Heart right ventricle (tissue), 16 donors: ENCODE data around the gene CD3E. TPM values are rescaled to one million over a fixed set of nuclear protein-coding genes. Genes with fewer than 3 reads are reported as not detected.

Experiments used
- ATAC-seq, 8 donors: fragments of 200-7000 bp; cut with Tn5 transposase; one replicate each; pipeline ENCODE4 v1.9.1; 2020; ENCODE audit warnings: mild to moderate bottlenecking in 8 of 8, moderate library complexity in 8 of 8, moderate number of reproducible peaks in 1 of 8
- DNase-seq, 2 donors: peaks; one replicate each; pipeline ENCODE4 v3.0.0-alpha.2; 2020
- H3K27ac ChIP-seq, 10 donors: fragments of 200-600 bp; sonication (generic) in 2 of 10; one replicate each; pipeline versions ENCODE4 v1.5.0 to v1.8.0; 2020 to 2022; ENCODE audit warnings: mild to moderate bottlenecking in 3 of 10
- H3K27me3 ChIP-seq, 7 donors: fragments of 200-600 bp; one replicate each; pipeline ENCODE4 v1.8.0; 2021 to 2022; ENCODE audit warnings: mild to moderate bottlenecking in 2 of 7
- H3K36me3 ChIP-seq, 9 donors: fragments of 200-600 bp; sonication (generic) in 1 of 9; one replicate each; pipeline versions ENCODE4 v1.5.0 to v1.8.0; 2020 to 2022; ENCODE audit warnings: mild to moderate bottlenecking in 2 of 9
- H3K4me1 ChIP-seq, 9 donors: fragments of 200-600 bp; sonication (generic) in 1 of 9; one replicate each; pipeline versions ENCODE4 v1.5.0 to v1.8.0; 2020 to 2022; ENCODE audit warnings: mild to moderate bottlenecking in 4 of 9
- H3K4me3 ChIP-seq, 10 donors: fragments of 200-600 bp; sonication (generic) in 2 of 10; one replicate each; pipeline versions ENCODE4 v1.5.0 to v1.8.0; 2020 to 2022; ENCODE audit warnings: mild to moderate bottlenecking in 7 of 10, moderate library complexity in 2 of 10
- H3K9me3 ChIP-seq, 11 donors: fragments of 200-600 bp in 10 of 11; sonication (generic) in 2 of 11; one replicate each; pipeline versions ENCODE4 v1.5.0 to v1.8.0; 2013 to 2022; ENCODE audit warnings: mild to moderate bottlenecking in 2 of 11, control low read depth in 1 of 11, moderate library complexity in 1 of 11
- WGBS, 2 donors: extraction: QIAGEN DNeasy Blood & Tissue Kit; methylation state at CpG; one replicate each; pipeline ENCODE4 v1.1.7; 2013; ENCODE audit warnings: inconsistent platforms in 1 of 2; 5-methylcytosine and 5-hydroxymethylcytosine counted together
- intact Hi-C, 10 donors: fragments of 100-400 bp; cut with DNase I; formaldehyde crosslinking; loops; one replicate each; pipeline versions ENCODE4 v1.11.1 to v1.14.2; 2022
- polyA plus RNA-seq, 2 donors: library from polyadenylated mRNA; stranded (reverse); fragments of 200-250 nt; gene quantifications; one replicate each; pipeline ENCODE4 v1.2.3, GENCODE V29; 2013
- total RNA-seq, 10 donors: library from RNA; stranded (reverse); fragmentation: NEBNext Ultra II Directional in 3 of 10; extraction: Animal tissue kit (Norgen Biotek cat#: 25700) in 3 of 10; gene quantifications; one replicate each; pipeline versions ENCODE4 v1.2.1 to v1.2.4, GENCODE V29; 2021 to 2023
- TF ChIP-seq, protein P1 (sequence below), 9 donors: fragments of 200-600 bp; sonication (generic) in 2 of 9; IDR thresholded peaks; one replicate each; pipeline versions ENCODE4 v1.5.0 to v1.8.0; 2021 to 2022; ENCODE audit warnings: antibody characterized with exemption in 9 of 9, mild to moderate bottlenecking in 5 of 9, moderate library complexity in 1 of 9
- donor health status: Arrhythmogenic right ventricular cardiomyopathy.
- donor health status: ischemic (EF 13 %, LVEDD 7.1; RV severe dilation, severe dysfunction).
- donor health status: healthy with polysubstance abuse.
- donor health status: DM: no; HTN: yes; CAD: no.
- donor health status: DM: no; HTN: no; CAD: no.
- donor health status: ischemic (EF 25% LVEDD 6.9; RV normal size, moderate dysfunction).
- donor health status: ischemic (EF 25% LVEDD 5.7; RV mildly dilated, moderate dysfunction).
- donor health status: healthy.
- donor health status: DM: yes; HTN: yes; CAD: no.
- donor health status: Ischemic cardiomyopathy.
- donor health status: ischemic (EF 35%, LVEDD 5.7; RV mildly dilated, moderate dysfunction).
- donor health status: nonischemic (EF 11% LVEDD 7.7; RV severe dilation, severe dysfunction).
- donor health status: DM: yes; HTN: yes; CAD: no.
- donor health status: PGD.
- donor health status: ischemic (EF 29% LVEDD 5.4; RV normal size, mild dysfunction).
- donor health status: nonischemic (EF 23%, LVEDD 6.1; RV moderate dilation, normal function).

CD3E gene
- total and polyA plus RNA-seq, 12 donors = 0.17 to 12.2 (median 0.59) TPM; not detected in 2

DNA sequence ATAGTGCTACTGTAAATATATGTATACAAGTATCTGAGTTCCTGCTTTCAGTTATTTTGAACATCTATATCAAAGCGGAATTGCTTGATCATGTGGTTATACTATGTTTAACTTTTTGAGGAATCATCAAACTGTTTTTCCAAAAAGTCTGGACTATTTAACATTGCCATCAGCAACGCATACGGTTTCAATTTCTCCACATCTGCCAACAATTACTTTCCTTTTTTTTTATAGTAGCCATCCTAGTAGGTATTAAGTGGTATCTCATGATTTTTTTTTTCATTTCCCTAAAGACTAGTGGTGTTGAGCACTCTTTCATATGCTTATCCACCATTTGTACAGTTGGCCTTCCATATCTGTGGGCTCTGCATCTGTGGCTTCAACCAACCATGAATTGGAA, 53.5 kb downstream of the CD3E start:
- no peaks in the 10 kb centered on the region for H3K27me3 ChIP-seq
- H3K4me1 ChIP-seq = peaks cover 7 to 32% (median 24%) of the 10 kb centered on the region in 9 donors
- H3K4me3 ChIP-seq = no peak overlapping the region
- DNase-seq (no peak), ATAC-seq (no peak)
- WGBS, 2 donors = 57 to 58% methylated on average over 3 of the region's 3 CpGs
- TF ChIP-seq, protein P1, sequence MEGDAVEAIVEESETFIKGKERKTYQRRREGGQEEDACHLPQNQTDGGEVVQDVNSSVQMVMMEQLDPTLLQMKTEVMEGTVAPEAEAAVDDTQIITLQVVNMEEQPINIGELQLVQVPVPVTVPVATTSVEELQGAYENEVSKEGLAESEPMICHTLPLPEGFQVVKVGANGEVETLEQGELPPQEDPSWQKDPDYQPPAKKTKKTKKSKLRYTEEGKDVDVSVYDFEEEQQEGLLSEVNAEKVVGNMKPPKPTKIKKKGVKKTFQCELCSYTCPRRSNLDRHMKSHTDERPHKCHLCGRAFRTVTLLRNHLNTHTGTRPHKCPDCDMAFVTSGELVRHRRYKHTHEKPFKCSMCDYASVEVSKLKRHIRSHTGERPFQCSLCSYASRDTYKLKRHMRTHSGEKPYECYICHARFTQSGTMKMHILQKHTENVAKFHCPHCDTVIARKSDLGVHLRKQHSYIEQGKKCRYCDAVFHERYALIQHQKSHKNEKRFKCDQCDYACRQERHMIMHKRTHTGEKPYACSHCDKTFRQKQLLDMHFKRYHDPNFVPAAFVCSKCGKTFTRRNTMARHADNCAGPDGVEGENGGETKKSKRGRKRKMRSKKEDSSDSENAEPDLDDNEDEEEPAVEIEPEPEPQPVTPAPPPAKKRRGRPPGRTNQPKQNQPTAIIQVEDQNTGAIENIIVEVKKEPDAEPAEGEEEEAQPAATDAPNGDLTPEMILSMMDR (IDR thresholded peaks at IDR 0.05) = no peak
- H3K27ac ChIP-seq = no peak overlapping the region
- H3K9me3 ChIP-seq = no peaks in the 10 kb centered on the region
- intact Hi-C loops = loop anchor here in 3 of 10 donors (2.0 to 10.0 kb wide), 4 partner anchors 63 to 213 kb away; no protein-coding TSS in a partner anchor
- H3K36me3 ChIP-seq = peaks cover 0 to 6% (median 0%) of the 10 kb centered on the region in 9 donors

DNA sequence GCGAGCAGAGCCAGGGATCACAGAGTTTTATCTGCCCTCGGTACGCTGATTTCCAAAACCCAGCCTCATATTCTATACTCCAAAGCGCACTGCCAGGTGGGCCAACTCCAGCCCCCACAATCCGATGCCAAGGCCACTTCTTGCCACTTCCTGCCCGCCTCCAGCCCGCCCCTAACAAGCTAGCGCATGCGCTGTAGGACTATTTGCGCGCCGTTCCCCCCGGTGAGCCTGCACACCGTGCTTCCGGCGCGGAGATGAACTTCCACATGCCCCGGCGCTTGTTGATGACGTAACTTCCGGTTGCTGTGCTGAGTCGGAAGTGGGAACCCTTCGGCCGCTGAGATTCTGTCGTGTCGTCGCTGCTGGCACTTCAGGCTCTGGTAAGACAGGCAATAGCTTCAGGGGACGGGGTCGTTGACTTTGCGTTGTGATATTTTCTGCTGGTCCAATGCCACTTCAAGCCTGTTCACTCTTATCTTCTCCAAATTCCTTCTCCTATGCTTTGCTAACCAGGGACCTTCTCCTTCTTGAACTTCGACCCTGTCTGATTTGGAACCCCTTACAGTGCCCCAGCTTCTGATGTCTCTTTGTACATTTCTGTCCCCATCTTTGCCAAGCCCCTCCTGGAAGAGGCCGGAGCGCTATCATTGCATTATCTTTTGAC, 54.9 kb downstream of the CD3E start, which contains the start of gene UBE4A:
Gene UBE4A (plus strand): TSS at position 306 of the 664 bp plus-strand sequence. CDS start 5,481 bp downstream, outside the sequence.
- Histone ChIP-seq H3K27me3 (no peaks in the 10 kb centered on the region), H3K4me1 (peaks cover 7 to 29% (median 24%) of the 10 kb centered on the region in 9 donors), H3K4me3 (peak within 1 kb of the TSS; percentile 66 to 96 (median 78)), H3K9me3 (no peaks in the 10 kb centered on the region), H3K27ac (peak within 1 kb of the TSS in 9 of 10 donors; percentile 14 to 82 (median 61)), H3K36me3 (peaks cover 0 to 18% (median 0%) of the 10 kb centered on the region in 9 donors)
- intact Hi-C loops = loop anchor here in 3 of 10 donors (2.0 to 10.0 kb wide), 4 partner anchors 65 to 215 kb away; no protein-coding TSS in a partner anchor
- ATAC-seq = peak; percentile 93 to 99 (median 97)
- DNase-seq = peak; percentile 95 to 96
- TF ChIP-seq, protein P1 (IDR thresholded peaks at IDR 0.05) = no peak
- WGBS, 2 donors = 4% methylated on average over 33 of the region's 33 CpGs

DNA sequence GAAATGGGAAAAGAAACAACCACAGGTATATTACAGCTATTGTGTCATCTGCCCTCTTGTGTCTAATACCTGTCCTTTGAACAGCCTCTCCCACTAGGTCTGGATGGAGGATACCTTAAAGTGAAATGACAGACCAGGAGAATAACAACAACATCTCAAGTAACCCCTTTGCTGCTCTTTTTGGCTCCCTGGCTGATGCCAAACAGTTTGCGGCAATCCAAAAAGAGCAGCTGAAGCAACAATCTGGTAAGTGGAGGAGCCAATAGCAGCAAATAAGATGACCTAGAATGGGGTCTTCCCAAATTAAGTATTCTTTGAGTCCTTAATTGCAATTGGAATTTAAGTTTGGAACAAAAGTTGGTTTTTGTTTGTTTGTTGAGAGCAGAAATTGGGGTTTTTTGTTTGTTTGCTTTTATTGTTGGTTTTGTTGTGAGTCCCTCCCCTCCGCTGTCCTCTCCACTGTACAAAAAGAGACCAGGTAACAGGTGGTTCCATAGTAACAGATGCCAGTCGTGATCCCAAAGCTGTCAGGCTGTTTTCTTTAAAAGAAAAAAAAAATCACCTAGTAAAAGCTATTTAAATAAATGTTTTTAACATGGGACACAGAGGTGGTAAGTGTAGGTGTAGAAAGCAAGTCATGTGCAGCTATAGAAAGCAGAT, 60.6 kb downstream of the CD3E start:
- intact Hi-C loops = no loop called here
- ATAC-seq (no peak), DNase-seq (no peak)
- TF ChIP-seq, protein P1 (IDR thresholded peaks at IDR 0.05) = no peak
- H3K4me3 ChIP-seq = no peak overlapping the region
- H3K36me3 ChIP-seq = peaks cover 0 to 75% (median 50%) of the 10 kb centered on the region in 9 donors
- 89 to 94% methylated on average over 3 of the region's 3 CpGs for WGBS, 2 donors
- H3K27me3 ChIP-seq = no peaks in the 10 kb centered on the region
- H3K27ac ChIP-seq = peak overlapping the region in 7 of 10 donors; percentile 18 to 84 (median 79)
- peaks cover 7 to 39% (median 21%) of the 10 kb centered on the region in 9 donors for H3K4me1 ChIP-seq
- no peaks in the 10 kb centered on the region for H3K9me3 ChIP-seq

Other genes starting within 250 kb of the CD3E start
- gene TMPRSS4, start 227.7 kb upstream of the CD3E start, total RNA-seq = 1 to 10 TPM in 2 of 10 donors, under 1 TPM in 1, not detected in 7; 0.34 to 1.4 (median 1.3) TPM
- gene TMPRSS4, start 227.7 kb upstream of the CD3E start, polyA plus RNA-seq = under 1 TPM in 1 of 2 donors, not detected in 1; 0.36 TPM
- gene SMIM35, start 217.8 kb upstream of the CD3E start, total RNA-seq = not detected
- not detected for gene SMIM35, start 217.8 kb upstream of the CD3E start, polyA plus RNA-seq
- gene SCN4B, start 151.9 kb upstream of the CD3E start, total RNA-seq = 10 to 100 TPM in 5 of 10 donors, 1 to 10 TPM in 5; 5.7 to 17.5 (median 10.3) TPM
- gene SCN4B, start 151.9 kb upstream of the CD3E start, polyA plus RNA-seq = 1 to 10 TPM; 5.4 to 8.8 TPM
- gene SCN2B, start 128.1 kb upstream of the CD3E start, total RNA-seq = 10 to 100 TPM in 8 of 10 donors, 1 to 10 TPM in 2; 5.3 to 26.7 (median 20.9) TPM
- gene SCN2B, start 128.1 kb upstream of the CD3E start, polyA plus RNA-seq = 1 to 10 TPM; 2.9 to 6.6 TPM
- 10 to 100 TPM in 1 of 10 donors, 1 to 10 TPM in 8, under 1 TPM in 1; 0.50 to 19.5 (median 2.1) TPM for gene JAML, start 79.7 kb upstream of the CD3E start, total RNA-seq
- 1 to 10 TPM; 1.2 to 2.3 TPM for gene JAML, start 79.7 kb upstream of the CD3E start, polyA plus RNA-seq
- gene MPZL3, start 52.4 kb upstream of the CD3E start, total RNA-seq = 1 to 10 TPM; 1.9 to 4.2 (median 2.7) TPM
- 1 to 10 TPM; 1.7 to 2.3 TPM for gene MPZL3, start 52.4 kb upstream of the CD3E start, polyA plus RNA-seq
- 10 to 100 TPM in 8 of 10 donors, 1 to 10 TPM in 2; 4.0 to 23.4 (median 13.0) TPM for gene MPZL2, start 40.4 kb upstream of the CD3E start, total RNA-seq
- gene MPZL2, start 40.4 kb upstream of the CD3E start, polyA plus RNA-seq = 1 to 10 TPM; 8.7 to 8.8 TPM
- gene CD3D, start 38.0 kb downstream of the CD3E start, total RNA-seq = 1 to 10 TPM in 3 of 10 donors, under 1 TPM in 2, not detected in 5; 0.31 to 6.3 (median 1.1) TPM
- under 1 TPM in 1 of 2 donors, not detected in 1; 0.54 TPM for gene CD3D, start 38.0 kb downstream of the CD3E start, polyA plus RNA-seq
- gene CD3G, start 39.6 kb downstream of the CD3E start, total RNA-seq = 1 to 10 TPM in 1 of 10 donors, under 1 TPM in 5, not detected in 4; 0.21 to 5.7 (median 0.41) TPM
- gene CD3G, start 39.6 kb downstream of the CD3E start, polyA plus RNA-seq = under 1 TPM in 1 of 2 donors, not detected in 1; 0.06 TPM
- 10 to 100 TPM; 38.4 to 46.4 (median 42.3) TPM for gene UBE4A, start 54.9 kb downstream of the CD3E start, total RNA-seq
- gene UBE4A, start 54.9 kb downstream of the CD3E start, polyA plus RNA-seq = 10 to 100 TPM; 12.7 to 22.8 TPM
- gene ATP5MG, start 96.9 kb downstream of the CD3E start, total RNA-seq = 100 to 1,000 TPM; 482 to 777 (median 688) TPM
- gene ATP5MG, start 96.9 kb downstream of the CD3E start, polyA plus RNA-seq = 100 to 1,000 TPM; 365 to 800 TPM
- gene KMT2A, start 131.8 kb downstream of the CD3E start, total RNA-seq = 10 to 100 TPM; 16.3 to 44.5 (median 38.9) TPM
- 10 to 100 TPM in 1 of 2 donors, 1 to 10 TPM in 1; 4.1 to 13.8 TPM for gene KMT2A, start 131.8 kb downstream of the CD3E start, polyA plus RNA-seq
- 1 to 10 TPM in 1 of 10 donors, under 1 TPM in 6, not detected in 3; 0.28 to 1.8 (median 0.49) TPM for gene TTC36, start 222.7 kb downstream of the CD3E start, total RNA-seq
- gene TTC36, start 222.7 kb downstream of the CD3E start, polyA plus RNA-seq = under 1 TPM in 1 of 2 donors, not detected in 1; 0.16 TPM
- 10 to 100 TPM; 10.2 to 16.2 (median 11.5) TPM for gene TMEM25, start 226.5 kb downstream of the CD3E start, total RNA-seq
- 1 to 10 TPM; 3.9 to 9.3 TPM for gene TMEM25, start 226.5 kb downstream of the CD3E start, polyA plus RNA-seq